ENCODE data around the gene RPGRIP1L. TPM values are rescaled to one million over a fixed set of nuclear protein-coding genes. Genes with fewer than 3 reads are reported as not detected.

The RPGRIP1L gene
- total RNA-seq, 1 experiment from 2014 or later = 9.8 TPM

DNA sequence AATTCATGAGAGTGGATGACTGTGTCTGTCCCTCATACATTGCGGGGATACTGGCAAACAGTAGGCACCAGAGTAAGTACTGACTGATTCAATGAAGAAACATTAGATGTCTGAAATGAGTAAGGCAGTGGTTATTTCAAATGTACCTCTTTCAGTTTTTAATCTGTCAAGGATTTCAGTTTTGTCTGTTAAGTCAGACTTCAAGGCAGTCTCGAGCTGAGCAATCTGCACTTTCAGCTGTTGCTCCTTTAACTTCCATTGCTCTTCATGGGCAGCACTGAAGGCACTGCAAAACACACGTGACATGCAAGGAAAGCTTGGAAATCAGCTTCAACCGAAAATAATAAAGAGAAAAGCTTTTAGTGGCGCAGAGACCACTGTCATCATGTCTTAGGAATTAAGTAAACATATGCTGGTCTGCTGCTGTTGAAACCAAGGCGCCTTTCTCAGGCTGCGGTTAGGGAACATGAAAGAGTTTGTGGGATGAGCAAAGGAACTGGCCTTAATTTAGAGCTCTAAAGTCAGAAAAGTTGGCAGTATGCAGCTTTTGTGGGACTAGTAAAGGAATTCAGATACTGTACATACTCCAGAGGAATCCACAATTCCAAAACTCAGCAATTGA is 38.8 kb downstream of the RPGRIP1L start:
- POLR2A ChIA-PET = interaction anchor here (0.6 kb wide), 1 partner anchor 35 kb away, joined by 6 read pairs; no protein-coding TSS in a partner anchor
- Mint-ChIP-seq H3K4me1 (peaks cover 10% of the 10 kb centered on the region), H3K9me3 (no peaks in the 10 kb centered on the region), H3K36me3 (no peaks in the 10 kb centered on the region), H3K27ac (no peak overlapping the region), H3K27me3 (ENCODE audit: low read depth) (no peaks in the 10 kb centered on the region), H3K4me3 (no peak overlapping the region)
- CTCF ChIA-PET = no interaction called here
- TF ChIP-seq PRRX2 (CRISPR knock-in tag; IDR thresholded peaks at IDR 0.05) (no peak), SMAD4 (CRISPR knock-in tag; IDR thresholded peaks at IDR 0.05) (no peak), RORB (CRISPR knock-in tag; IDR thresholded peaks at IDR 0.05) (no peak), RELA (CRISPR knock-in tag; IDR thresholded peaks at IDR 0.05; ENCODE audit: borderline replicate concordance) (no peak), SOX15 (CRISPR knock-in tag; IDR thresholded peaks at IDR 0.05) (no peak), SMAD3 (CRISPR knock-in tag; IDR thresholded peaks at IDR 0.05; ENCODE audit: borderline replicate concordance) (no peak)
- TF ChIP-seq, protein P1, sequence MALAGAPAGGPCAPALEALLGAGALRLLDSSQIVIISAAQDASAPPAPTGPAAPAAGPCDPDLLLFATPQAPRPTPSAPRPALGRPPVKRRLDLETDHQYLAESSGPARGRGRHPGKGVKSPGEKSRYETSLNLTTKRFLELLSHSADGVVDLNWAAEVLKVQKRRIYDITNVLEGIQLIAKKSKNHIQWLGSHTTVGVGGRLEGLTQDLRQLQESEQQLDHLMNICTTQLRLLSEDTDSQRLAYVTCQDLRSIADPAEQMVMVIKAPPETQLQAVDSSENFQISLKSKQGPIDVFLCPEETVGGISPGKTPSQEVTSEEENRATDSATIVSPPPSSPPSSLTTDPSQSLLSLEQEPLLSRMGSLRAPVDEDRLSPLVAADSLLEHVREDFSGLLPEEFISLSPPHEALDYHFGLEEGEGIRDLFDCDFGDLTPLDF (CRISPR knock-in tag; IDR thresholded peaks at IDR 0.05) = no peak
- TF ChIP-seq, protein P2, sequence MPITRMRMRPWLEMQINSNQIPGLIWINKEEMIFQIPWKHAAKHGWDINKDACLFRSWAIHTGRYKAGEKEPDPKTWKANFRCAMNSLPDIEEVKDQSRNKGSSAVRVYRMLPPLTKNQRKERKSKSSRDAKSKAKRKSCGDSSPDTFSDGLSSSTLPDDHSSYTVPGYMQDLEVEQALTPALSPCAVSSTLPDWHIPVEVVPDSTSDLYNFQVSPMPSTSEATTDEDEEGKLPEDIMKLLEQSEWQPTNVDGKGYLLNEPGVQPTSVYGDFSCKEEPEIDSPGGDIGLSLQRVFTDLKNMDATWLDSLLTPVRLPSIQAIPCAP (CRISPR knock-in tag; IDR thresholded peaks at IDR 0.05) = no peak
- TF ChIP-seq, protein P3, sequence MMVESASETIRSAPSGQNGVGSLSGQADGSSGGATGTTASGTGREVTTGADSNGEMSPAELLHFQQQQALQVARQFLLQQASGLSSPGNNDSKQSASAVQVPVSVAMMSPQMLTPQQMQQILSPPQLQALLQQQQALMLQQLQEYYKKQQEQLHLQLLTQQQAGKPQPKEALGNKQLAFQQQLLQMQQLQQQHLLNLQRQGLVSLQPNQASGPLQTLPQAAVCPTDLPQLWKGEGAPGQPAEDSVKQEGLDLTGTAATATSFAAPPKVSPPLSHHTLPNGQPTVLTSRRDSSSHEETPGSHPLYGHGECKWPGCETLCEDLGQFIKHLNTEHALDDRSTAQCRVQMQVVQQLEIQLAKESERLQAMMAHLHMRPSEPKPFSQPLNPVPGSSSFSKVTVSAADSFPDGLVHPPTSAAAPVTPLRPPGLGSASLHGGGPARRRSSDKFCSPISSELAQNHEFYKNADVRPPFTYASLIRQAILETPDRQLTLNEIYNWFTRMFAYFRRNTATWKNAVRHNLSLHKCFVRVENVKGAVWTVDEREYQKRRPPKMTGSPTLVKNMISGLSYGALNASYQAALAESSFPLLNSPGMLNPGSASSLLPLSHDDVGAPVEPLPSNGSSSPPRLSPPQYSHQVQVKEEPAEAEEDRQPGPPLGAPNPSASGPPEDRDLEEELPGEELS (CRISPR knock-in tag; IDR thresholded peaks at IDR 0.05) = no peak
- TF ChIP-seq, protein P4, sequence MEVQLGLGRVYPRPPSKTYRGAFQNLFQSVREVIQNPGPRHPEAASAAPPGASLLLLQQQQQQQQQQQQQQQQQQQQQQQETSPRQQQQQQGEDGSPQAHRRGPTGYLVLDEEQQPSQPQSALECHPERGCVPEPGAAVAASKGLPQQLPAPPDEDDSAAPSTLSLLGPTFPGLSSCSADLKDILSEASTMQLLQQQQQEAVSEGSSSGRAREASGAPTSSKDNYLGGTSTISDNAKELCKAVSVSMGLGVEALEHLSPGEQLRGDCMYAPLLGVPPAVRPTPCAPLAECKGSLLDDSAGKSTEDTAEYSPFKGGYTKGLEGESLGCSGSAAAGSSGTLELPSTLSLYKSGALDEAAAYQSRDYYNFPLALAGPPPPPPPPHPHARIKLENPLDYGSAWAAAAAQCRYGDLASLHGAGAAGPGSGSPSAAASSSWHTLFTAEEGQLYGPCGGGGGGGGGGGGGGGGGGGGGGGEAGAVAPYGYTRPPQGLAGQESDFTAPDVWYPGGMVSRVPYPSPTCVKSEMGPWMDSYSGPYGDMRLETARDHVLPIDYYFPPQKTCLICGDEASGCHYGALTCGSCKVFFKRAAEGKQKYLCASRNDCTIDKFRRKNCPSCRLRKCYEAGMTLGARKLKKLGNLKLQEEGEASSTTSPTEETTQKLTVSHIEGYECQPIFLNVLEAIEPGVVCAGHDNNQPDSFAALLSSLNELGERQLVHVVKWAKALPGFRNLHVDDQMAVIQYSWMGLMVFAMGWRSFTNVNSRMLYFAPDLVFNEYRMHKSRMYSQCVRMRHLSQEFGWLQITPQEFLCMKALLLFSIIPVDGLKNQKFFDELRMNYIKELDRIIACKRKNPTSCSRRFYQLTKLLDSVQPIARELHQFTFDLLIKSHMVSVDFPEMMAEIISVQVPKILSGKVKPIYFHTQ (CRISPR knock-in tag; IDR thresholded peaks at IDR 0.05) = no peak
- TF ChIP-seq, protein P5, sequence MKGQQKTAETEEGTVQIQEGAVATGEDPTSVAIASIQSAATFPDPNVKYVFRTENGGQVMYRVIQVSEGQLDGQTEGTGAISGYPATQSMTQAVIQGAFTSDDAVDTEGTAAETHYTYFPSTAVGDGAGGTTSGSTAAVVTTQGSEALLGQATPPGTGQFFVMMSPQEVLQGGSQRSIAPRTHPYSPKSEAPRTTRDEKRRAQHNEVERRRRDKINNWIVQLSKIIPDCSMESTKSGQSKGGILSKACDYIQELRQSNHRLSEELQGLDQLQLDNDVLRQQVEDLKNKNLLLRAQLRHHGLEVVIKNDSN (CRISPR knock-in tag; IDR thresholded peaks at IDR 0.05) = no peak
- TF ChIP-seq, protein P6, sequence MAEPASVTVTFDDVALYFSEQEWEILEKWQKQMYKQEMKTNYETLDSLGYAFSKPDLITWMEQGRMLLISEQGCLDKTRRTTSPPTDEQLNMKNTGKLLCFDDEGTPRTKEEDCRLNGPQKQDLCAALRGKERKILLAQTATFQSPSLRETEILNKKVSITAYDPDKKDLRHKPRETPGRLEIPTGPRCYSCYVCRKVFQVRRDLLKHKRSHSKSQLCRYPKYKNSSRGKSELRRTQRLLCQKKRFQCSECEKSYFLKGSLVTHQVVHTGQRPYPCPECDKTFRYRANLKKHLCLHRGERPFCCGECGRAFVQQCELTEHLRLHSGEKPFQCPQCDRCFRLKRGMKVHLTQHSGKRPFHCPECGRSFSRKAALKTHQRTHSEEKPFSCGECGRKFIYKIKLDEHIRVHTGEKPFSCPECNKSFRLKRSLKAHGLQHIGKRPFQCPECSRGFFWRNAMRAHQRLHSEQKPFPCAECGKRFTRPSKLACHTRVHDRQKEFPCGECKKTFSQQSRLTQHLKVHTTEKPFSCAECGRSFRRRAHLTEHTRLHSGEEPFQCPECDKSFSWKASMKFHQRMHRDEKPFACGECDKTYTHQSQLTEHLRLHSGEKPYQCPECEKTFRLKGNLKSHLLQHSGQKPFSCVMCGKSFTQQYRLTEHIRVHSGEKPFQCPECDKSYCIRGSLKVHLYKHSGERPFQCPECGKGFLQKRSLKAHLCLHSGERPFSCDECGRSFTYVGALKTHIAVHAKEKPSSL (CRISPR knock-in tag; conservative IDR thresholded peaks at IDR 0.05) = no peak
- DNase-seq (ENCODE audit: low spot score) (no peak), ATAC-seq (no peak)

DNA sequence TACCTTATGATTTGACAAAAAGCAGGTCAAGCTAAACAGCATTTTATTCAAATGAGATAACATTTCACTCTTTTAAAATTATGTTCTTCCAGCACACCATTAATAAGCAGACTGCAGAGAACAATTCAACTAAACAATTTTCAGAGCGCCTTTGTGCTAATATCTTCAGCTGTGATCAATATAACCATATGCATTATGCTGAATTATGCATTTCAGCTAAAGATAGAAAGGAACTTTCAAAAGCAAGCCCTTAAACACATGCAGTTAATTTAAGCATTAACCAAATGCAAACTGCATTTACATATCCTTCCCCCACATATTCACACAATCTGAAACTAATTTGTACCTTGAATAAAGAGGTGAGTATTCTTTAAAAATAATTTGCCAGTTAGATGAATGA is 41.6 kb downstream of the RPGRIP1L start:
- Mint-ChIP-seq H3K4me1 (peaks cover 10% of the 10 kb centered on the region), H3K4me3 (no peak overlapping the region), H3K27ac (0 out of 2 replicates have a peak overlapping the region, but pooled peaks have one; percentile 17), H3K27me3 (ENCODE audit: low read depth) (no peaks in the 10 kb centered on the region), H3K36me3 (no peaks in the 10 kb centered on the region), H3K9me3 (no peaks in the 10 kb centered on the region)
- ATAC-seq = no peak
- POLR2A ChIA-PET = no interaction called here
- no peak for DNase-seq (ENCODE audit: low spot score)
- CTCF ChIA-PET = no interaction called here
- TF ChIP-seq NR2C2 (CRISPR knock-in tag; IDR thresholded peaks at IDR 0.05) (no peak), NFYB (CRISPR knock-in tag; conservative IDR thresholded peaks at IDR 0.05; ENCODE audit: low read depth) (no peak)
- TF ChIP-seq, protein P7, sequence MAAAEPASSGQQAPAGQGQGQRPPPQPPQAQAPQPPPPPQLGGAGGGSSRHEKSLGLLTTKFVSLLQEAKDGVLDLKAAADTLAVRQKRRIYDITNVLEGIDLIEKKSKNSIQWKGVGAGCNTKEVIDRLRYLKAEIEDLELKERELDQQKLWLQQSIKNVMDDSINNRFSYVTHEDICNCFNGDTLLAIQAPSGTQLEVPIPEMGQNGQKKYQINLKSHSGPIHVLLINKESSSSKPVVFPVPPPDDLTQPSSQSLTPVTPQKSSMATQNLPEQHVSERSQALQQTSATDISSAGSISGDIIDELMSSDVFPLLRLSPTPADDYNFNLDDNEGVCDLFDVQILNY (CRISPR knock-in tag; IDR thresholded peaks at IDR 0.05) = no peak
- TF ChIP-seq, protein P8, sequence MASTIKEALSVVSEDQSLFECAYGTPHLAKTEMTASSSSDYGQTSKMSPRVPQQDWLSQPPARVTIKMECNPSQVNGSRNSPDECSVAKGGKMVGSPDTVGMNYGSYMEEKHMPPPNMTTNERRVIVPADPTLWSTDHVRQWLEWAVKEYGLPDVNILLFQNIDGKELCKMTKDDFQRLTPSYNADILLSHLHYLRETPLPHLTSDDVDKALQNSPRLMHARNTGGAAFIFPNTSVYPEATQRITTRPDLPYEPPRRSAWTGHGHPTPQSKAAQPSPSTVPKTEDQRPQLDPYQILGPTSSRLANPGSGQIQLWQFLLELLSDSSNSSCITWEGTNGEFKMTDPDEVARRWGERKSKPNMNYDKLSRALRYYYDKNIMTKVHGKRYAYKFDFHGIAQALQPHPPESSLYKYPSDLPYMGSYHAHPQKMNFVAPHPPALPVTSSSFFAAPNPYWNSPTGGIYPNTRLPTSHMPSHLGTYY (CRISPR knock-in tag; IDR thresholded peaks at IDR 0.05) = no peak
- TF ChIP-seq, protein P9, sequence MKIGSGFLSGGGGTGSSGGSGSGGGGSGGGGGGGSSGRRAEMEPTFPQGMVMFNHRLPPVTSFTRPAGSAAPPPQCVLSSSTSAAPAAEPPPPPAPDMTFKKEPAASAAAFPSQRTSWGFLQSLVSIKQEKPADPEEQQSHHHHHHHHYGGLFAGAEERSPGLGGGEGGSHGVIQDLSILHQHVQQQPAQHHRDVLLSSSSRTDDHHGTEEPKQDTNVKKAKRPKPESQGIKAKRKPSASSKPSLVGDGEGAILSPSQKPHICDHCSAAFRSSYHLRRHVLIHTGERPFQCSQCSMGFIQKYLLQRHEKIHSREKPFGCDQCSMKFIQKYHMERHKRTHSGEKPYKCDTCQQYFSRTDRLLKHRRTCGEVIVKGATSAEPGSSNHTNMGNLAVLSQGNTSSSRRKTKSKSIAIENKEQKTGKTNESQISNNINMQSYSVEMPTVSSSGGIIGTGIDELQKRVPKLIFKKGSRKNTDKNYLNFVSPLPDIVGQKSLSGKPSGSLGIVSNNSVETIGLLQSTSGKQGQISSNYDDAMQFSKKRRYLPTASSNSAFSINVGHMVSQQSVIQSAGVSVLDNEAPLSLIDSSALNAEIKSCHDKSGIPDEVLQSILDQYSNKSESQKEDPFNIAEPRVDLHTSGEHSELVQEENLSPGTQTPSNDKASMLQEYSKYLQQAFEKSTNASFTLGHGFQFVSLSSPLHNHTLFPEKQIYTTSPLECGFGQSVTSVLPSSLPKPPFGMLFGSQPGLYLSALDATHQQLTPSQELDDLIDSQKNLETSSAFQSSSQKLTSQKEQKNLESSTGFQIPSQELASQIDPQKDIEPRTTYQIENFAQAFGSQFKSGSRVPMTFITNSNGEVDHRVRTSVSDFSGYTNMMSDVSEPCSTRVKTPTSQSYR (CRISPR knock-in tag; IDR thresholded peaks at IDR 0.05) = no peak
- TF ChIP-seq, protein P10, sequence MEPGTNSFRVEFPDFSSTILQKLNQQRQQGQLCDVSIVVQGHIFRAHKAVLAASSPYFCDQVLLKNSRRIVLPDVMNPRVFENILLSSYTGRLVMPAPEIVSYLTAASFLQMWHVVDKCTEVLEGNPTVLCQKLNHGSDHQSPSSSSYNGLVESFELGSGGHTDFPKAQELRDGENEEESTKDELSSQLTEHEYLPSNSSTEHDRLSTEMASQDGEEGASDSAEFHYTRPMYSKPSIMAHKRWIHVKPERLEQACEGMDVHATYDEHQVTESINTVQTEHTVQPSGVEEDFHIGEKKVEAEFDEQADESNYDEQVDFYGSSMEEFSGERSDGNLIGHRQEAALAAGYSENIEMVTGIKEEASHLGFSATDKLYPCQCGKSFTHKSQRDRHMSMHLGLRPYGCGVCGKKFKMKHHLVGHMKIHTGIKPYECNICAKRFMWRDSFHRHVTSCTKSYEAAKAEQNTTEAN (CRISPR knock-in tag; IDR thresholded peaks at IDR 0.05) = no peak

Measured in WTC11 (cell line).